Suppressor macrophage treated with lipopolysaccharide for 4 hours (primary cell): Measurements from ENCODE around the gene NASP.
A peak's percentile ranks its signal among the peaks of the same experiment; 100 is the strongest.
"Not testable (repeated sequence)": the region's sequence is repeated elsewhere in the genome, so short reads cannot be mapped to it uniquely, and the experiment has no call there.

ENCODE experiments used
- DNase-seq: peaks from one replicate; pipeline ENCODE4 v3.0.0-alpha.2; 2020

Gene NASP

GRCh38 chr1:45569962-45570581 is 13.8 kb upstream of the NASP start:
- DNase-seq, result peak; percentile 83

- no peak for DNase-seq
Observed at GRCh38 chr1:45570631-45571030, 13.2 kb upstream of the NASP start.

GRCh38 chr1:45573231-45573804 is 10.5 kb upstream of the NASP start:
- no peak for DNase-seq

- no peak for DNase-seq
Observed at GRCh38 chr1:45574105-45574626, 9.7 kb upstream of the NASP start.

GRCh38 chr1:45583264-45583665 is 576 bp upstream of the NASP start:
- peak; percentile 97 for DNase-seq

- DNase-seq, result peak; percentile 94
Observed at GRCh38 chr1:45584351-45585109, 689 bp downstream of the NASP start.

GRCh38 chr1:45585110-45585426 is 1.2 kb downstream of the NASP start:
- peak; percentile 28 for DNase-seq

GRCh38 chr1:45585496-45586075 is 1.7 kb downstream of the NASP start:
- DNase-seq, result no peak

- DNase-seq, result no peak
Observed at GRCh38 chr1:45586769-45587168, 2.9 kb downstream of the NASP start.

GRCh38 chr1:45589861-45590260 is 6.0 kb downstream of the NASP start:
- no peak for DNase-seq

GRCh38 chr1:45594412-45594811 is 10.6 kb downstream of the NASP start:
- DNase-seq, result no peak

- DNase-seq, result not testable (repeated sequence)
Observed at GRCh38 chr1:45596765-45597164, 12.9 kb downstream of the NASP start.

GRCh38 chr1:45604239-45604638 is 20.4 kb downstream of the NASP start:
- no peak for DNase-seq

- DNase-seq, result peak; percentile 66
Observed at GRCh38 chr1:45607404-45608074, 23.7 kb downstream of the NASP start.

- DNase-seq, result peak; percentile 63
Observed at GRCh38 chr1:45608175-45609156, 24.6 kb downstream of the NASP start.

- DNase-seq, result no peak
Observed at GRCh38 chr1:45610589-45611226, 26.9 kb downstream of the NASP start.

GRCh38 chr1:45612941-45613579 is 29.2 kb downstream of the NASP start:
- DNase-seq, result no peak

- no peak for DNase-seq
Observed at GRCh38 chr1:45615885-45616284, 32.0 kb downstream of the NASP start.

- no peak for DNase-seq
Observed at GRCh38 chr1:45617618-45618017, 33.8 kb downstream of the NASP start.

- DNase-seq, result no peak
Observed at GRCh38 chr1:45619149-45619921, 35.5 kb downstream of the NASP start.
